ENCODE results near the gene SCGB1D4.

SCGB1D4 gene

DNA sequence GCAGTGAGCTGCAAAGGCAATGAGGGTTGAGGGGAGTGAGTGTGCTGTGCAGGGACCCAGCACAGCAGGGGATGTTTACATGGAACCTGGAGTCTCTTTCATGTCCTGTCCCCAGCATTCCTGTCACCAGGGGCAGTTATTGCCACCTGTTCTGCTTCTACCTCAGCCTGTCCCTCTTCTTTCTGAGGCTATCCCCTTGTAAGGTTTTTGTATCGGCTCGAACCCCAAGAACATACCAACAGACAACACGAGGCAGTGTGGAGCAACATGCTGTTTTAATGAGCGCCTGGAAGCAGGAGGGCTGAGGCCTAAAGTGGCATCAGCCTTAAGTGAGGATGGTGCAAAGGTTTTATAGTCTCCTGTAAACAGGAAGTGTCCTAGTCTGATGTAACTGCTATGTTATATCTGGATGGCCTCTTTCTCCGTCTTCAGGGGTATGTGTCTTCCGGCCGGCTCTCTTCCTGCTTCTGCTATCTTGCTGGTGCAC lies 25.0 kb downstream of the SCGB1D4 start:
- no peak for DNase-seq

DNA sequence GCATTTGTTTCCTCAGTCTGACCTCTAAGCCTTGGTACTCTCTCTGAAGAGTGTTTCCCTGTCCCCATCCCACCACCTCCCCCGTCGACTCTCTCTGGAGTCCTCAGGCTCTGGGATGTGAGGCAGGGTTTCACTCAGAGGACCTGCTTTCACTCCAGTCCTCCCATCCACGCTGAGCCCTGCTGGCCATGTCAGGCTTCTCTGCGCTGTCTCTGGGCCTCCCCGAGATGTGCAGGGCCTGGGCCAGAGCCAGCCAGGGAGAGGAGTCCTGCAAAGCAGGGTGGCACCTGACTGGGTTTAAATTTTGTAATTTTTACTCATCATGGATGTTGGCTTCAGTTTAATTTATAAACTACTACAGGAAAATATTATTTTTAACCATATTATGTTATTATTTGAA lies 25.6 kb downstream of the SCGB1D4 start:
- DNase-seq: no peak

DNA sequence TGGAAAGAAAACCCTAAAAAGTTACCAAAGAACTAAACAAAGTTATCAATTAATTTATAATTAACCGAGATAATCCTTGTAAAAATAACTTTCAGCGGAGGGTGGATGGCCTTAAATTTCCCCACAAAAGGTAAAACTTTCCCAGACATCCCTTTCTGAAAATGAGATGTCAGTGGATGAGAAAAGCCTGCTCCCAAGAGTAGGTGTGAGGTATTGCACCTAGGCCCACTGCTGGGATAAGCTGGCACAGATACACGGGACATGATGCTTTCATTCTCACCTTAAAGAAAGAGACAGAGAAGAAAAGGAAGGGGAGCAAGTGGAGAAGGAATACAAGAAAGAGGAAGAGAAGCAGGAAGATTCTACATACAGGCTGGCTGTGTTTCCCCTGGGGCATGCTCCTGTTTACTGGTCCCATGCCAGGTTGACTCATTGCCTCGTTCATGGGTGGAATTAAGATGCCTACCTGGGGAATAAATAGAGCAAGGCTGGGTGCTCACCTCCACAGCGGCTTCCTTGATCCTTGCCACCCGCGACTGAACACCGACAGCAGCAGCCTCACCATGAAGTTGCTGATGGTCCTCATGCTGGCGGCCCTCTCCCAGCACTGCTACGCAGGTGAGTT lies 29.1 kb downstream of the SCGB1D4 start, which contains the start of gene SCGB2A2:
Gene SCGB2A2, plus strand, starts transcription at position 505 of the 625 bp plus-strand sequence. Its CDS starts 59 bp downstream, at position 564.
- DNase-seq: no peak

DNA sequence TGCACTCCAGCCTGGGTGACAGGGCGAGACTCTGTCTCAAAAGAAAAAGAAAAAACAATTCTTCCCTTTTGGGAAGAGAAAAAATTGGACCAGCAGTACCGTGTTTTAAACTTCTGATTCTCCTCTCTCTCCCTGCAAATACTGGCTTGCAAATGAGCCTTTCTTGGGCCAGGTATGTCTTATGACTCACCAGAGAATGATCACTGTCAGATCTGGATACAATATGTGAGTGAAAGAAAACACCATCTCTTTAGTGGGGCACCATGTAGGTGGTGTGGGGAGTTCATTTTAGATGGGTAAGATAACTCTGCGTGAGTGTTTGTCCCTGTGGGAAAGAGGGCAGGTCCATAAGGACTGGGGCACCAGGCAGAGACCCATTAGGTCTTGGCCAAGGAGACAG lies 31.3 kb downstream of the SCGB1D4 start:
- no peak for DNase-seq

DNA sequence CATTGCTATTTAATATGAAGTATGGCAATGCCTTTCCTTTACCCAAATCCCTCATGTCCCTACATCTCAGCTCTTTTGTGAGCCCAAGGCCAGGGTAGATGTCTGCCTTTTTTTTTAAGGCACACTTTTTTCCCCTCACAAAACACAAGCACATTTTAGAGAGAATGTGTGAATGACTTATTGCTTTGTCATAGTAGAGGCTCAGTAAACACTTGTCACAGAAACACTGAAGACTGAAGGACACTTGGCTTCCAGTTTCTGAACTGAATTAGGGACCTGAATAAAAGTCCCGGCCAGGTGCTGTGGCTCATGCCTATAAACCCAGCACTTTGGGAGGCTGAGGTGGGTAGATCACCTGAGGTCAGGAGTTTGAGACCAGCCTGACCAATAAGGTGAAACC lies 31.8 kb downstream of the SCGB1D4 start:
- no peak for DNase-seq

DNA sequence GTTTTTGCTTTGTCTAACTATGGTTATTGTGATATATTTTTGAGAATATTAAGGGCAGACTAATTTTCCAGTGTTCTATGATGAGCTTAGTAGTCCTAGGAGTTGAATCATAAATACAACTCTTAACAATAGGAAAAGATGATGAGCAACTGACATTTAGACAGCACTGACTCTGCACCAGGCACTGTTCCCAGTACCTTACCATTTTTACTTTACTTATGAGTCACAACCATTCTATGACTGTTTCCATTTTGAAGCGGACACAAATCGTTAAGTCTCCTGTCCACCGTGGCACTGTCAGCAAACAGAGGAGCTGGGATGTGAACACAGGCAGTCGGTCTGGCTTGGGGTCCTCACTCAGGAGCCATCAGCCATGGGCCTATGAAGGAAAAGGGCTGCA lies 32.3 kb downstream of the SCGB1D4 start:
- no peak for DNase-seq

DNA sequence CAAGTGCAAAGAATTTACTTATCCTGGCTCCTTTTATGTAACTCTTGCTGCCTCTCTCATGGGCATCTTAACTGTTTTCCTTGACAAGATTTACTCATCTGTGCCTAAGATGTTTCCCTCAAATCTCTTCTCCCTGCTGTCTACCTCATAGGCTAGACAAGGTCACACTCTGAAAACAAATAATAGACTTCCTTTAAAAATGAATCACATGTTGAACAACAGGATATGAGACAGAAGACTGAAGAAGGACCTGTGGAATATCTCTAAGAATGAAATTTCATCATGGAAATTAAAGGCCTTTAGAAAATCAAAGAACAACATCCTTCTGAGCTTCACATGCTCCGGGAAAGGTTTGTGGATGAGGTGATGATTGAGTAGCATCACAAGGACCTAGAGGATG lies 34.9 kb downstream of the SCGB1D4 start:
- DNase-seq: no peak

DNA sequence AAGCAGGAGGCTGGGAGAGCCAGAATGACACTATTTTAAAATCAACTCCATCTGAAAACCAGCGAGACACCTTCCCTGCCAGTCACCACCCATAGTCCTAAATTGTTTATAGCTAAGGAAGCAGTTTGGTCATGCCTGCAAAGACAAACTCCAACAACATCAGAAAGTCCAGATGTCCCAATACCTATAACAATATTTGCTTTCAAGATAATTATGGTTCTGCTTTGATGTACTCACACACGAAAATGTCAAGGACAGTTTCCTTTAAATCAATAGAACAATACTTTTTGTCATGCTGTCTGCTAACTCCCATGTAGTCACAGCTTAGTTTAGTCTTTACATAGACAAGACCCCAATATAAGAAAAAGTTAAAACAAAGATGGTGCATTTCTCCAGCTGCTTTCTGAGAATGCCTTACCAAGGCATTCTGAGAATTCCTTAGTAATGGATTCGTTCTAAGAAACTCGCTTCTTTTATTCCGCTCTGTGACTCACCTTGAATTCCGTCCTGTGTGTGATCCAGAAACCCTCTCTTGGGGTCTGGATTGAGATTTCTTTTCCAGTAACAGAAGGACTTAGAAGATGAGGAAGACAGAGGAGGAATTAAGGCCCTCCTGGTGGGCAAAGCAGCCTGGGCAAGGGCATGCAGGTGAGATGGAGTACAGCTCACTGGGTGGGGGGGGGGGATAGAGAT lies 38.5 kb downstream of the SCGB1D4 start:
- no peak for DNase-seq

DNA sequence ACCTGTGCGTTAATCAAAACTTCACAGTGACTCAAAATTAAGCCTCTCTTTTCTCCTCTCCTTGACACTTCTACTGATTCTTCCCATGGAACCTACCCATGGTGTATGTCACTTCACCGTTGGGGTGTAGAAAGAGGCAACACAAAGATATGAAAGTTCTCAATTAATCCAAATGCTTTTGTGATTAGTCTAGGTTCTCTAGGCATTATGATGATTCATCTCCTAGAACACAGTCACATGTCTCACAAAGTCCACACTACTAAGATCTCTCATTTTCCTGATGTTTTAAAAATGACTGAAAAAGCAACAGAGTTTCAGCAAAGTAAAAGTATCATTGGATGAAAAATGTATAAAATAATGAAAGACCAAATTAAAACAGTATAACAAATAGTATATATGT lies 42.6 kb downstream of the SCGB1D4 start:
- no peak for DNase-seq

DNA sequence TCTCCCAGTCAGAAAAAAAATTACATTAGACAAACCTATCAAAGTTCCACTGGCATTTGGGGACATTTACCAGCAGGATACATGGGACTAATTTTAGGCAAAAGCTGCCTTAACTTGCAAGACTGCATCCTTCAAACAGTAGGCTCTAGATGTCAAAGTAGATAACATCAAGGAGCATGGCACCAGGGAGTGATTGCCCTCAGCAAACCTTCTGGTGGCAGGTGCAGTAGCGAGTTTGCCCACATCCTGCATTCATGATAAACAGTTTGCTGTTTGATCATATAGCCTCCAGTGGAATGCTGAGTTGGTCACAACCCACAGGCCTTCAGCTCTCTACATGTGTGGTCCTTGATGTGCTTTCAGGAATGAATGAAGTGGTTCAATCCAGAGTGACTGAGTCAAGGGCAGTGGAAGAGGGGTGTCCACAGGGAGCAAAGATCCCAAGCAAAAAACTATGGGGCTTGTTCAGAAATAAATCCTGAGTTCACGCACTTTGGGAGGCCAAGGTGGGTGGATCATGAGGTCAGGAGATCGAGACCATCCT lies 44.8 kb downstream of the SCGB1D4 start:
- DNase-seq: no peak

DNA sequence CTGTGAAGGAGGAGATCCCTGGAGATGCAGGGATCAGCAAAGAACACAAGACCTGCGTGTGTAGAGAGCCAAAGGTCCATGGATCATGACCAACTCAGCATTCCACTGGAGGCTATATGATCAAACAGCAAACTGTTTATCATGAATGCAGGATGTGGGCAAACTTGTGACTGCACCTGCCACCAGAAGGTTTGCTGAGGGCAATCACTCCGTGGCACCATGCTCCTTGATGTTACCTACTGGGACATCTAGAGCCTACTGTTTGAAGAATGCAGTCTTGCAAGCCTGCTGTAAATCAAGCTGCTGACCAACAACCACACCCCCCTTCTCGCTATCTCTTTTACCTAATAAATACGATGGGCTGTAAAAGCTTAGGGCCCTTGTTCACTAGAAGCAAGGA lies 47.2 kb downstream of the SCGB1D4 start:
- no peak for DNase-seq

Measured in C1 segment of cervical spinal cord (tissue), 14 donors.